ENCODE measurements around the gene MYLK4. TPM values are rescaled to one million over a fixed set of nuclear protein-coding genes. Genes with fewer than 3 reads are reported as not detected.
A peak's percentile ranks its signal among the peaks of the same experiment; 100 is the strongest.

The MYLK4 gene
- 1 to 10 TPM; 1.2 to 6.4 (median 1.3) TPM for total RNA-seq

DNA sequence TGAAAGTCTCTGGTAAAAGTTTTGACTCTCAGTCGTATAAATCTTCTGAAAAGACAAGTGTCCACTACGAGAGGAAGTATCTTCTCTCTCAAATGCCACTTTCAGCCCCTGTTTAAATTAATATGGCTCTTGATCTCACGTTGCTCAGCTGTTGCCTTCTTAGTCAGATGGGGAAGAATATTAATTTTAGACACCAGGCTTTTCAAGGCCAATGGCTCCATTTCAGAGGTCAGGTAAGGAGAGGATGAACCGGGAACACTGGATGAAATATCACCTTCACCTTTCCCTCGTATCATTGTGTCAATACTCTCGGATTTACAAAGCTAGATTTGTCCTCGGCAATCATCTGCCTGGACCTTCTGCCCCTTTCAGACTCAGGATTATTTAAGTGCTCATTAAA, at the start of gene MYLK4:
Gene MYLK4 (minus strand): TSS at position 91 of the 400 bp plus-strand sequence. CDS start 1,628 bp downstream, outside the sequence.
- no peak for DNase-seq
- Histone ChIP-seq H3K27ac (no peak within 1 kb of the TSS), H3K27me3 (no peaks in the 10 kb centered on the region), H3K4me3 (peak within 1 kb of the TSS; percentile 6), H3K9me3 (no peaks in the 10 kb centered on the region), H3K4me1 (no peaks in the 10 kb centered on the region), H3K36me3 (no peaks in the 10 kb centered on the region)
- intact Hi-C loops (cut with DNase I; ENCODE audit: low total_unique reads): no loop called here
- TF ChIP-seq, protein P1, sequence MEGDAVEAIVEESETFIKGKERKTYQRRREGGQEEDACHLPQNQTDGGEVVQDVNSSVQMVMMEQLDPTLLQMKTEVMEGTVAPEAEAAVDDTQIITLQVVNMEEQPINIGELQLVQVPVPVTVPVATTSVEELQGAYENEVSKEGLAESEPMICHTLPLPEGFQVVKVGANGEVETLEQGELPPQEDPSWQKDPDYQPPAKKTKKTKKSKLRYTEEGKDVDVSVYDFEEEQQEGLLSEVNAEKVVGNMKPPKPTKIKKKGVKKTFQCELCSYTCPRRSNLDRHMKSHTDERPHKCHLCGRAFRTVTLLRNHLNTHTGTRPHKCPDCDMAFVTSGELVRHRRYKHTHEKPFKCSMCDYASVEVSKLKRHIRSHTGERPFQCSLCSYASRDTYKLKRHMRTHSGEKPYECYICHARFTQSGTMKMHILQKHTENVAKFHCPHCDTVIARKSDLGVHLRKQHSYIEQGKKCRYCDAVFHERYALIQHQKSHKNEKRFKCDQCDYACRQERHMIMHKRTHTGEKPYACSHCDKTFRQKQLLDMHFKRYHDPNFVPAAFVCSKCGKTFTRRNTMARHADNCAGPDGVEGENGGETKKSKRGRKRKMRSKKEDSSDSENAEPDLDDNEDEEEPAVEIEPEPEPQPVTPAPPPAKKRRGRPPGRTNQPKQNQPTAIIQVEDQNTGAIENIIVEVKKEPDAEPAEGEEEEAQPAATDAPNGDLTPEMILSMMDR (IDR thresholded peaks at IDR 0.05): no peak
- no peak for TF ChIP-seq POLR2A (IDR thresholded peaks at IDR 0.05)

DNA sequence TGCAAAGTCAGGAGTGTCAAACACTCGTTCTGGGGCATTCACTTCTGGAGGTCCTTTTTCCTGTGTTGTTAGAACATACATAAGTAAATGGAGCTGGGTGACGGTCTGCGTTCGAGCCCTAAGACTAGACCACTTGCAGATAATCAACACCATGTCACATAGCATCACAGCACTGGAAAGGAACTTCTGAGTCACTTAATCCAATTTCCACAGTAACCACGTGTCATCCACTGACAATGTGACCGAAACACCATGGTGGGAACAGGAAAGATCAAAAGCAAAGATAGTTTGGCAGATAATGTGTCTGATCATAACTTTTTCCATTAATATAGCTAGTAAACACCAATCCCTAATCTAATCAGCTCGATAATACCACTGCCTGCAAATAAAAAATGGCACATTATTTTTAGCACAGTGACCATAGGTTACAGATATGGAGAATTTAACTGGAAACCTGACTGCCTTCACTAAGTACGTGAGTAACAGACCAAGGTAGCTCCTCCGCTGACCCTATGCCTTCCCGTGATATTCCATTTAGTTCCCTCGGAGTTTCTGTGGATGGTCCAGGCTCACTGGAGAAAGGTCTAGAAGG, 49.3 kb upstream of the MYLK4 start:
- TF ChIP-seq, protein P1 (IDR thresholded peaks at IDR 0.05): no peak
- no peak for TF ChIP-seq POLR2A (IDR thresholded peaks at IDR 0.05)
- Histone ChIP-seq H3K4me3 (no peak overlapping the region), H3K36me3 (no peaks in the 10 kb centered on the region), H3K9me3 (no peaks in the 10 kb centered on the region), H3K27me3 (no peaks in the 10 kb centered on the region), H3K4me1 (no peaks in the 10 kb centered on the region), H3K27ac (no peak overlapping the region)
- DNase-seq: no peak
- intact Hi-C loops (cut with DNase I; ENCODE audit: low total_unique reads): no loop called here

DNA sequence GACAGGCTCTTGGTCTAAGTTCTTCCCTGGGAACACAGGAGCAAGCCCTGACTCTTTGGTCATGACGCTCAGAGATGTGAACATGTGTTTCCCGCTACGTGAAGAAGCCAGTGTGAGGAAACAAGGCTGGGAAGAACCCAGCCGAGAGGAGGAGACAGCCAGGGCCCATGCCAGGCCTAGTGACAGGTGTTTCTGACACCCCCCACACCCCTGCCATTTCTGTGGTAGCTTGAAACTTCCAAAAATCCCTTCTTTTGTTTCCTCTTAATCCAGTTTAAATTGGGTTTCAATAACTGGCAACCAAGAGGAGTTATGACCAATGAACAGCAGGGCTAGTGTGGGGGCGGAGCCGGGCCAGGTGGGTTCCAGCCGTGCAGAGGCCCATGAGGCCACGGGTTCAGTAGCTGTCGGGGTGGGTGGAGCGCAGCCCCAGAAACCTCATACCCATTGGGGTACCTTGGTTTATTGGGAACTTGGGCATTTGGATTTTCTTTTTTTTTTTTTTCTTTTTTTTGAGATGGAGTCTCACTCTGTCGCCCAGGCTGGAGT, 47.9 kb upstream of the MYLK4 start:
- Histone ChIP-seq H3K27ac (no peak overlapping the region), H3K9me3 (no peaks in the 10 kb centered on the region), H3K4me1 (no peaks in the 10 kb centered on the region), H3K4me3 (no peak overlapping the region), H3K27me3 (no peaks in the 10 kb centered on the region), H3K36me3 (no peaks in the 10 kb centered on the region)
- DNase-seq: no peak
- no peak for TF ChIP-seq POLR2A (IDR thresholded peaks at IDR 0.05)
- TF ChIP-seq, protein P1 (IDR thresholded peaks at IDR 0.05): no peak
- intact Hi-C loops (cut with DNase I; ENCODE audit: low total_unique reads): no loop called here

DNA sequence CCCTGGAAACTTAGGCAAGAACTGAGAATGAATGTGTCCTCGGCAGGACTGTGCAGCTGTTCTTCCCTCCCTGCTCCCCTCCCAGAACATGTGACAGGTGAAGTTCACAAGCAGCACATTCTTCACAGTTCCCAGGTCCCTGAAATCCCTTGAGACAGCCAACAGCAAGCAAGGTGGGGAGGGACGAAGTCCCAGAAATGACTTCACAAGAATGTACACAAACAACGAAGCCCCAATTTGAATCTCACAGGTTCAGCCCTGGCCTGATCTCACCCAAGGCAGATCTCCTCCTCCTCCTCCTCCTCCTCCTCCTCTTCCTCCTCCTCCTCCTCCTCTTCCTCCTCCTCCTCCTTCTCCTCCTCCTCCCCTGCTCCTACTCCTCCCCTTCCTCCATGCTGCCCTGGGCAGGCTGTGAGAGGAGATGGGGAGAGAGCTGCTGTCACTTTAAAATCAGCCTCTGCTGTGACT, 46.9 kb upstream of the MYLK4 start:
- intact Hi-C loops (cut with DNase I; ENCODE audit: low total_unique reads): no loop called here
- DNase-seq: no peak
- Histone ChIP-seq H3K4me1 (no peaks in the 10 kb centered on the region), H3K36me3 (no peaks in the 10 kb centered on the region), H3K27me3 (no peaks in the 10 kb centered on the region), H3K9me3 (no peaks in the 10 kb centered on the region), H3K27ac (no peak overlapping the region), H3K4me3 (no peak overlapping the region)
- TF ChIP-seq, protein P1 (IDR thresholded peaks at IDR 0.05): no peak
- TF ChIP-seq POLR2A (IDR thresholded peaks at IDR 0.05): no peak

DNA sequence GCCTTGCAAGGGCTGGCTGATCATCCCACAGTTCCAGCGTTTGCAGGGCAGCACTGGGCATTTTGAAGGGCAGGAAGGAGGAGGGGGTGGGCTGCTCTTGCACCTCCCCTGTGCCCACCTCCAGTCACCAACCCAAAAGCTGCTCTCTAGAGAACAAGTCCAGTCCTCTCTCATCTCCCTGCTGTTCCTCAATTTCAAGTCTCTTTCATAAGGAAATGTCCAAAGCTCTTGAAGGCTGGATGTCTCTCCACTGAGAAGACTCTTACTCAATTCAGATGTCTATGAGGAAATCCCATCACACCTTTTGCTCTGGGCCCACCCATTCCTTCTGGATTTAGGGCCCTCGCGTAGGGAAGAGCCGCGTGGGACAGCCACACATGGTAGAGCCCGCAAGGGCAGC, 46.1 kb upstream of the MYLK4 start:
- H3K36me3 ChIP-seq: no peaks in the 10 kb centered on the region
- intact Hi-C loops (cut with DNase I; ENCODE audit: low total_unique reads): no loop called here

More for the DNA sequence above, 46.1 kb upstream of the MYLK4 start:
- Histone ChIP-seq H3K27ac (no peak overlapping the region), H3K27me3 (no peaks in the 10 kb centered on the region), H3K4me1 (no peaks in the 10 kb centered on the region), H3K9me3 (no peaks in the 10 kb centered on the region), H3K4me3 (no peak overlapping the region)
- TF ChIP-seq POLR2A (IDR thresholded peaks at IDR 0.05): no peak
- TF ChIP-seq, protein P1 (IDR thresholded peaks at IDR 0.05): no peak
- DNase-seq: no peak
